ENCODE measurements around the gene SUSD6.
"Not testable (repeated sequence)": the region's sequence is repeated elsewhere in the genome, so short reads cannot be mapped to it uniquely, and the experiment has no call there.

Gene SUSD6

GRCh38 chr14:69698572-69698971 lies 87.2 kb downstream of the SUSD6 start:
- DNase-seq = no peak

DNA sequence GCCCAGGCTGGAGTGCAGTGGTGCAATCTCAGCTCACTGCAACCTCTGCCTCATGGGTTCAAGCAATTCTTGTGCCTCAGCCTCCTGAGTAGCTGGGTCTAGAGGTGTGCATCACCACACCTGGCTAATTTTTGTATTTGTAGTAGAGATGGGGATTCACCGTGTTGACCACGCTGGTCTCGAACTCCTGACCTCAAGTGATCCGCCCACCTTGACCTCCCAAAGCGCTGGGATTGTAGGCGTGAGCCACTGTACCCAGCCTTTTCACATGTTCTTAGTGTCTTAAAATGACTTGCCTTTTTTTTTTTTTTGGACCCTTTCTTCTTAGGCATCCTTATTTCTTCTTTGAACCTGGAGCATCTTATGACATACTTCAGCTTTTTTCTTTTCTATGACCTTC lies 87.8 kb downstream of the SUSD6 start:
- not testable (repeated sequence) for DNase-seq

DNA sequence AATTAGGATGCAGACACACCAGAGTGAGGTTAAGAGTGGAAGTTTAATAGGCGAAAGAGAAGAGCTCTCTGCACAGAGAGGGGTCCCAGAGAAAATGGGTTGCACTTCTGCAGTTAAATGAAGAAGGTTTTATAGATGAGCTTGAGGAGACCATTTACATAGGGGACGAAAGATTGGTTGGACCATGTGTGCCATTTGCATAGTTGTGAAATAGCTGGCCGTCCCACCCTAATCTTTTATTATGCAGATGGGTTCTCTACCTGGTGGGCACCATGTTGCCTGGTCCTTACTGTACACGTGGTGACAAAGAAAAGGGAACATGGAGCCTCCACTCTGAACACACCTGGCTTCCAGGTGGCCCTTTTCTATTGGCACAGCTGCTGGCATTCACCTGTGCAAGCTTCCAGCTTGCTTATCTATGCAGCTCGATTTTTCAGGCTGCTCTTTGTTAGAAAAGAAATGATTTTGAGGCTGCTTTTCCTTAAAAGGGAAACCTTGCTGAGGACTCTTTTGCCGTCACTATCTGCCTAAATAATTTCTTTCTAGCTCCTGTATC lies 88.4 kb downstream of the SUSD6 start:
- DNase-seq = no peak

DNA sequence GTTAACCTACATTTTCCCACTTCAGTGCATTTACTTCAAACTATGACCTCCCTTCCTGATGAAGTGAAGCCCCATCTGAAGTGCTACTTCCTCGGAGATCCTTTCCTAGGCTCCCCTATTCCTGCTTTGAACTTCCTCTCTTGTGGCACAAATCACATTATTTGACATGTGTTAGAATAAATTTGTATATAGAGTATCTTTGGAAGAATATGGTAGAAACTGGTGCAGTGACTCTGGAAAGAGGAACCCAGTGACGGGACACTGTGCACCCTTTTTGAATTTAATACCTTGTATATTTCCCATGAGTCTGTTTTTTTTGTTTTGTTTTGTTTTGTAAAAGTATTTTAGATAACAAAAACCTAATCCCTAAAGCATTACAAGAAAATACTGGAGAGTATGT lies 89.2 kb downstream of the SUSD6 start:
- no peak for DNase-seq

DNA sequence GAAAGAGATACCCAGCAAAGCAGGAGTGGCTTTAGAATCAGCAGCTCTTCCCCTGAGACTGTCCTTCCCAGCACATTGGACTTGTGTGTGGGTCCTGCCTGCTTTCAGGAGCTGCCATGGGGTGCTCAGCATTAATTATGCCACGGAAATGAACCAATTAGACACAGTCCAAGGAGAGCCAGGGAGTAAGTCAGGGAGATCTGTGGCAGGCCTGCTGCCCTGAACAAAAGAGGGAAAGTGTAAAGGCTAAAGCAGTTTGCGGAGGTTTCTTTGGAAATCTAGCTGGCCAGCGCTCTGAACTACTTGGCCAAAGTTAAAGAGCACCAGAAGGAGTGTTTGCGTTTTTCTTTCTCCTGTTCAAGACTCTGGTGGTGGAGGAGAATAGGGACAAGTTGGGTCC lies 89.9 kb downstream of the SUSD6 start:
- DNase-seq = no peak

- no peak for DNase-seq
Measured at GRCh38 chr14:69701857-69702256, 90.5 kb downstream of the SUSD6 start.

- no peak for DNase-seq
Measured at GRCh38 chr14:69703047-69704039, 91.9 kb downstream of the SUSD6 start.

- no peak for DNase-seq
Measured at GRCh38 chr14:69704319-69704718, 92.9 kb downstream of the SUSD6 start.

DNA sequence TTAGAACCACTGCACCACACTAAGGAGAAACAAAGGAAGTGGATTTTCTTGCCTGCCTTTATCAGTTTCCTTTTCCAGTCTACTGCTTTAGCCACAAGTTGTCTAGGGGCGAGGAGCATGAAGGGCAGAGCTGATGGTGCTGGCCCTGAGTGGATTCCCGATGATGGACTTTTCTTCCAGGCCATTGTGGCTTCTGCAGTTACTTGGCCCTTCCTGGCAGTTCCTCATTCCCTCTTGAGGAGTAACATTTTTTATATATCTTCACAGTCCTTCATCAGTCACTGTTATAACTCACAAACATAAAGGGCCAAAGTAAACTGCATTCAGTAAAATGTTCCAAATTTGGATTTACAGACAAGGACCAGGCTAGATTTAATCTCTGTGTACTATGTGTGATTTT lies 94.3 kb downstream of the SUSD6 start:
- DNase-seq = no peak

GRCh38 chr14:69708049-69708448 lies 96.7 kb downstream of the SUSD6 start:
- no peak for DNase-seq

GRCh38 chr14:69708586-69709560 lies 97.5 kb downstream of the SUSD6 start:
- DNase-seq = peak; percentile 51

- no peak for DNase-seq
Measured at GRCh38 chr14:69710378-69710777, 99.0 kb downstream of the SUSD6 start.

GRCh38 chr14:69711065-69711464 lies 99.7 kb downstream of the SUSD6 start:
- no peak for DNase-seq

GRCh38 chr14:69711477-69711876 lies 100.1 kb downstream of the SUSD6 start:
- no peak for DNase-seq

GRCh38 chr14:69711881-69712560 lies 100.6 kb downstream of the SUSD6 start:
- no peak for DNase-seq

GRCh38 chr14:69712599-69713088 lies 101.2 kb downstream of the SUSD6 start:
- no peak for DNase-seq

GRCh38 chr14:69713209-69713781 lies 101.9 kb downstream of the SUSD6 start:
- no peak for DNase-seq

GRCh38 chr14:69713993-69714679 lies 102.7 kb downstream of the SUSD6 start:
- no peak for DNase-seq

DNA sequence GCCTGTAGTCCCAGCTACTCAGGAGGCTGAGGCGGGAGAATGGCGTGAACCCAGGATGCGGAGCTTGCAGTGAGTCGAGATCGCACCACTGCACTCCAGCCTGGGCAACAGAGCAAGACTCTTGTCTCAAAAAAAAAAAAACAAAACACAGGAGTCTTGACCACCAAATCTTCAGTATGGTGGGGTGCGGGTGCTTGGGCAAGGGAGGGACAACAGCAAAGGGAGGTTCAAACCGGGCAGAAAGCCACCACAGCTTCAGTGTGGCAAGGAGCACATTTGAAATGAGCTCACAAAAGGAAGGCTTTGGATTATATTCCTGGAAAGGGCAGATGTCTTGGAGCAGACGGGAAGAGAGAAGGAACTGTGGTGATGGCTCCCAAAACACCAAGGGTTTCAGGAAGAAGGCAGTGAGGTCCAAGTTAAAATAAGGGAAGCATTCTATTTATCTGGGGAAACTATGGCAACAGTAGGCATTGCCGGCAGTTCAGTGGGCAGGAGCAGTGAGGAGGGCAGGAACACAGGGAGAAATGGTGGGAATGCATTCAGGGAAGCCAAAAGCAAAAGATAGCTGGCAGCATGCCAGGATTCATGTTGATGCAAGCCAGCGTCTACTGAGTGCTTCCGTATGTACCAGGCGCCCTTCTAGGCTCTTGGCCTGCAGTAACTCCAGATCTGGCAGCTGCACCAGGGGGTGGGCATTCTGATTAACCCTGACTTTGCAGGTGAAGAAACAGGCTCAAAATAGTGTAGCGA lies 104.5 kb downstream of the SUSD6 start:
- no peak for DNase-seq

DNA sequence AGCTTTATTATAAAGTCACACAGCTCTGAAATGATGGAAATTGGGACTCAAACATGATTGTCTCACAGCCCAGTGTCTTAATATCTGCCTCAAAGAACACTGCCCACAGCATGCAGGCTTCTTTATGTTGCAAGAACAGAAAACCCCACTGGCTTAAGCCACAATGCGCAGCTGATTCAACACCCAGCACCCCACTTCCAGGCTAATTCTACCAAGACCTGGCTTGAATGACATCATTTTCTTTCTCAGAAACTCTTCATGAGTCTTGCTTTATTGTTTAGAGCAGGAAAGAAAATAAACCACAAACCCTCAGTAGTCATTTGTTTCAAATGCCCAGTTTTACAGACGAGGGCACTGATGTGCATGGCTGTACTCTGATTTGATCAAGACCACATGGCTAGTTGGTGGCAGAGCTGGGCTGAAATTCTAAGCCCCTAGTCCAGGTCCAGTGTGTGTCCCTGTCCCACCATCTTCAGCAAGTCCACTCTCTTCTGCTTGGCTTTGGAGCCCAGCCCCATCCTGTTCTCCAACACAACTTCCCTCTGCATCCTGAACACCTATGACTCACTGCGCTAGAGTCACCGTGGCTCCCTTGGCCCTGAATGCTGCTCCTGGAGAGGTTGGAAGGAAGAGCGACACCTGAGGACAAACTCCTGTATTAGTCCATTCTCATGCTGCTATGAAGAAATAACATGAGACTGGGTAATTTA lies 105.2 kb downstream of the SUSD6 start:
- DNase-seq = no peak

Data from stimulated activated CD4-positive, alpha-beta T cell treated with anti-CD3 and anti-CD28 coated beads, Interleukin-4, amount 100 ng/mL, for 1 hour (primary cell).